Ovary (tissue), 3 donors: Measurements from ENCODE around the gene ZFP92.

Source experiments
- CTCF ChIP-seq, 3 donors: fragments of 450-650 bp in 2 of 3; fragments of 200-600 bp in 1 of 3; IDR thresholded peaks; one replicate each; pipeline versions ENCODE4 v1.5.1 to v1.8.0; 2016 to 2022; ENCODE audit warnings: antibody characterized with exemption in 3 of 3, mild to moderate bottlenecking in 1 of 3
- EP300 ChIP-seq: sonication (generic); formaldehyde crosslinking; IDR thresholded peaks from one replicate; pipeline ENCODE4 v1.6.1; 2017; ENCODE audit warnings: antibody characterized with exemption
- POLR2A ChIP-seq: fragments of 450-650 bp; IDR thresholded peaks from one replicate; pipeline ENCODE4 v1.6.1; 2017; ENCODE audit warnings: antibody characterized with exemption, mild to moderate bottlenecking, moderate library complexity
- donor health status: DM: no; HTN: no; CAD: no.

- TF ChIP-seq CTCF (IDR thresholded peaks at IDR 0.05) (no peak), POLR2A (no peak), EP300 (no peak)
Observed at GRCh38 chrX:153411255-153411987, at the start of gene ZFP92.
